C4-2B (cell line): ENCODE results near the gene RAB27A.

ENCODE experiments used
- CTCF ChIP-seq: fragments of 450-650 bp; conservative IDR thresholded peaks from 2 replicates; pipeline ENCODE4 v1.5.1; 2017; ENCODE audit warnings: mild to moderate bottlenecking
- ZFX ChIP-seq: fragments of 450-650 bp; IDR thresholded peaks from 2 replicates; pipeline ENCODE4 v1.6.1; 2017

- TF ChIP-seq CTCF (no peak), ZFX (no peak)
These were observed 7.7 kb upstream of the RAB27A start for GRCh38 chr15:55297315-55297714.
